ENCODE data around the gene LRP1-AS.
A peak's percentile ranks its signal among the peaks of the same experiment; 100 is the strongest.

The LRP1-AS gene

DNA sequence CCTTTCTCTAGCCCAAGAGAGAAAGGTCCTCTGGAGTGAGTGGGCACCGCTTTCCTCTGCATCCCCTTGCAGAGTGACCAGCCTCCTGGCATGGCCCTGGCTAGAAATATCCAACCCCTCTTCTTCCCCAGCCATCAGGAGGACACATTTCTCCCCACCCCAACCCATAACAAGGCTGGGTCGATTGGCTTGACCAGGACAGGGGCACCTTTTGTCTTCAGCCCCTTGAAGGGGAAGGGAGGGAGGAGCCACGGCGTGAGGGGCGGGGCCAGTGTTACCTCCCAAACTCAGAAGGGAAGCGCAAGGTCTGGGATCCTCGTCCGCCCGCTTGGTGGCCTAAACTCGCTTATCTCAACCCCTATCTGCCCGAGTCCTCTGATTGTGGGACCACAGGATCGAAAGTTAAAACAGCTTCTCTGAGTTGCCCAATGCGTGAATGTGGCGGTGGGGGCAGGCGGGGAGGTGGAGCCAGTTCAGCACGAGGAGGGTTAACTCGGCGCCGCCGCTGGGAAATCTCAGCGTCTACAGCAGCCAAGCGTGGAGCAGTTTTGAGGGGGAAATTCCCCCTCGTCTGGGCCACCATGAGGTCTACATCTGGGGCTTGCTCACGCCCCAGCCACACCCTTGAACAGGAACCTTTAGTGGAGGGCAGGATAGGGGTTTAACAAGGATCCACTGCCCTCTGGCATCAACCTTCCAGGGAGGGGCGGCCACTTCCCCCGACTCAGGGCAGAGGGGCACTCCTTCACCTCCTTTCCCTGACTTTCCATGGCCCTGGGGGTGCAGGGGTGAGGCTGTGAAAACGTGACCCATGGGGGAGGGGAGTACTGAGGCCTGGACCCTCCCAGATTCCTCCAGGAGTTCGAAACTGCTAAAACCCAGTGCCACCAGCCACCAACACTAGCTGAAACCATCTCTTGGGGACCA, 37.1 kb downstream of the LRP1-AS start:
- in situ Hi-C loops (cut with HindIII; ENCODE audit: low pct_ligation_motif_present, low pct_unique_long_range_greater_than_20kb, low sequenced_read_pairs) = no loop called here
- DNase-seq = peak; percentile 69

GRCh38 chr12:57109207-57110103, 38.0 kb downstream of the LRP1-AS start:
- in situ Hi-C loops (cut with HindIII; ENCODE audit: low pct_ligation_motif_present, low pct_unique_long_range_greater_than_20kb, low sequenced_read_pairs) = no loop called here
- DNase-seq = no peak

- DNase-seq = no peak
- in situ Hi-C loops (cut with HindIII; ENCODE audit: low pct_ligation_motif_present, low pct_unique_long_range_greater_than_20kb, low sequenced_read_pairs) = no loop called here
Observed at GRCh38 chr12:57107456-57108155, 39.8 kb downstream of the LRP1-AS start.

DNA sequence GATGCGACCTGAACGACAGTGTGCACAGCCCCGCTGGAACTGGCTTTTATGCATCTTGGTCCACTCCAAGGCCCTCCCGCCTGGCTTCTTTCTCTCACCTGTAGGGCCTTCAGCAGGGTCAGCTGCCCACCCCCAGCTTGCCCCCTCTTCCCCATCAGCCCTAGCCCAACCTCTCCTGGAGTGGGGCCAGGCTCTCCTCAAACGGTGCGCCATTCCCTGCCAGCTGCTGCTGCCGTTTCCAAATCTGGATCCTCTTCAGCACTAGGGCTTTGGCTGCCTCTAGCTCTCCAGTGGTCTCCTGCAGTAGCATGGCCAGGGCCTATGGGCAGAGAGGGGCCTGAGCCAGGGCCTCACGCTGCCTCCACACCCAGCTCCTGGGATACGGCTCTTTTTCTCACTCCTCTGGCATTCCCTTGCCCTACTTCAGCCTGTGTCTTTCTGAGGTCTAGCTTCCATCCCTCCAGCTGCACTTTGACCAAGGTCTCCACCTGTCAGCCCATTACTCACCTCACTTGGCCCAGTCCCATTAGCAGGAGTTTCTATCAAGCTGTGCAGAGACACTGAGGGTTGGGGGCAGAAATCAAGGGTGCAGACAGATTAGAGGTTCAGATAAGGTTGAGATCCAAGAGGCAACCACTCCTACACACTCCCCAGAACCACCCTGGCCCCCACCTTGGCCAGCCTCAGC, 41.3 kb downstream of the LRP1-AS start:
- in situ Hi-C loops (cut with HindIII; ENCODE audit: low pct_ligation_motif_present, low pct_unique_long_range_greater_than_20kb, low sequenced_read_pairs) = no loop called here
- DNase-seq = no peak

- DNase-seq = no peak
- in situ Hi-C loops (cut with HindIII; ENCODE audit: low pct_ligation_motif_present, low pct_unique_long_range_greater_than_20kb, low sequenced_read_pairs) = no loop called here
Observed at GRCh38 chr12:57105011-57105753, 42.2 kb downstream of the LRP1-AS start.

DNA sequence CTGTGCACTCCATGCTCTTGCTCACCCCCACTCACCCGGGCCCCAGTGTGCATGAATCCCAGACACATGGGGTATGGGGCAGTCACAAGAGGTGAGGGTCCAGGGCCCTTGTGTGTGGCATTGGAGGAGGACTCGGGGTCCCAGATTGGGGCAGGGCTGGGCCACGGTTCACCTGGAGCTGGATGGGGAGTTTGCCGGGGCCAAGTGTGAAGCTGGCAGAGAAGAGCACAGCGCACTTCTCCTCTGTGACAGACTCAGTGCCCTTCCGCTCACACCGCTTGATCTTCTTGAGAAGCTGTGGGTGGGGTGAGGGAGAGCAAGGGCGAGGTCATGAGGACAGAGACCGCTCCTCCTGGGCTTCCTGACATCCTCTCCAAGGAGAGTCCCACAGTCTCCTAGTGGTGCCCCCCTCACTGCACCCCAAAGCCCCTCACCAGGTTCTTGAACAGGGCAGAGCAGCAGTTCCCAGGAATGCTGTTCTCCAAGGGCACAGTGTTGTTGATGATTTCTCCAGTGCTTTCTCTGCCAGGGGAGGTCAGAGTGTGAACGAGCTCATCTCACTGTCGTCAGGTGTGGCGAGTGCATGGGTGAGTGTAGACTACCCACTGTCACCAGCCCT, 43.0 kb downstream of the LRP1-AS start:
- in situ Hi-C loops (cut with HindIII; ENCODE audit: low pct_ligation_motif_present, low pct_unique_long_range_greater_than_20kb, low sequenced_read_pairs) = no loop called here
- DNase-seq = no peak

DNA sequence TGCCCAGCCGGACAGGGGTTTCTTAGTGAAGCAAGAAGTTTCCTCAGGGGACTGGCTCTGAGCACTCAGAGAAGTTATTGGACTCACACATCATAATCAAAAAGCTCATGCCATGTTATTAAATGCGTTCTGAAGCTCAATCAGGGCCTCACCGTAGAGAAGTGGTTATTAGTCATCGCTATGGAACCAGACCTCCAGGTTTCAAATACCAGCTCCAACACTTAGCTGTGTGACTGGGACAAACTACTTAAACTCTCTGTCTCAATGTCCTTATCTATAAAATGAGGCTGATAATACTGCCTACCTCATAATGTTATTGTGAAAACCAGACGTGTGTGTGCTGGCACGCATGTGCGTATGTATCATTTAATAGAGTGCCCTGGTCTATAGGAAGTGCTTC, 43.6 kb downstream of the LRP1-AS start:
- in situ Hi-C loops (cut with HindIII; ENCODE audit: low pct_ligation_motif_present, low pct_unique_long_range_greater_than_20kb, low sequenced_read_pairs) = no loop called here
- DNase-seq = no peak

- DNase-seq = no peak
- in situ Hi-C loops (cut with HindIII; ENCODE audit: low pct_ligation_motif_present, low pct_unique_long_range_greater_than_20kb, low sequenced_read_pairs) = no loop called here
Observed at GRCh38 chr12:57101892-57102695, 45.3 kb downstream of the LRP1-AS start.

DNA sequence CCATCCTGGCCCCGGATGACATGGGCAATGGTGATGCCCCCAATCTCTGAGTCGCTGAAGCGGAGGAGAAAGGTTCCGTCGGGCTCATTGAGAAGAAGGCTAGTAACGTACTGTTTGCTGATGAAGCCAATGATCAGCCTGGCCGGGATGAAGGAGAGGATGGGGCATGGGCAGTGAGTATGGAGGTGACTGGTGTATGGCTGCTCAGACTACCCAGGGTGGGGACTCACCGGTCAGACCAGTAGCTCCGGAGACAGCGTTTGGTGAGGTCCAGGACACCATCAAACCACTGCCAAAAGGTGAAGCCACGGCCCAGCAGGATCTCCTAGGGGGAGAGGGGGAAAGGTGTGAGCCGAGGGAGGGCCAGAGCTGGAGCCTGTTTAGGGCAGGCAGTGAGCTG, 47.7 kb downstream of the LRP1-AS start:
- no peak for DNase-seq
- in situ Hi-C loops (cut with HindIII; ENCODE audit: low pct_ligation_motif_present, low pct_unique_long_range_greater_than_20kb, low sequenced_read_pairs) = no loop called here

DNA sequence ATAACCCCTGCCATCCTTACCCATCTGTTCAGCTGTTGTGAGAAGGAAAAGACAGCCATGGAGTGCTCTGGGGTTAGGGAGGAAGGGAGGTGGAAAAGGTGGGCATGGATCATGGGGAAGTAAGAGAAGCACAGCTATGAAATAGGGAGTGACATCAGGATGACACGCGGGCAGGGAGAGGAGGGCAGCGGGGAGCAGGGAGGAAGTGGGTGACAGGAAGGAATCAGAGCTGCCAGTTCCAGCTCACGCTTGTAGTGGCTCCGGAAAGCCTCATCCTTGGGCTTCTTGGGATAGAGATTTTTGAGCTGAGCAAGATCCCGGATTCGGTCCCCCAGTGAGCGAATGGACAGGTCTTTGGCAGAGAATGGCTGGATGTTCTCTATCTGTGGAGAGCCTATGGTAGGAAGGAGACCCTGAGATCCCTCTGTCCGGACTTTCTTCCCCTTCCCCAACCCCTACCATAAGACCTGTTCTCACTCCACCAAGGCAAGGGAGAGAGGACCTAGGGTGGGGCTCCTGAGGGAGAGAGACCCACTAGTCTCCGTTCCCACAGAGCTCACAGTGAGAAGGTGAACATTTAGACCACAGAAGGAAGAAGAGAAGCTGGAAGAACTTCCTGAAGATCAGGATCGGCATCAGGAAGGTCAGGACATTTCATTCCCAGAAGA, 48.2 kb downstream of the LRP1-AS start:
- in situ Hi-C loops (cut with HindIII; ENCODE audit: low pct_ligation_motif_present, low pct_unique_long_range_greater_than_20kb, low sequenced_read_pairs) = no loop called here
- DNase-seq = no peak

GRCh38 chr12:57098546-57098945, 48.9 kb downstream of the LRP1-AS start:
- in situ Hi-C loops (cut with HindIII; ENCODE audit: low pct_ligation_motif_present, low pct_unique_long_range_greater_than_20kb, low sequenced_read_pairs) = no loop called here
- no peak for DNase-seq

GRCh38 chr12:57097554-57097835, 49.9 kb downstream of the LRP1-AS start:
- in situ Hi-C loops (cut with HindIII; ENCODE audit: low pct_ligation_motif_present, low pct_unique_long_range_greater_than_20kb, low sequenced_read_pairs) = no loop called here
- no peak for DNase-seq

GRCh38 chr12:57096748-57097553, 50.5 kb downstream of the LRP1-AS start:
- no peak for DNase-seq
- in situ Hi-C loops (cut with HindIII; ENCODE audit: low pct_ligation_motif_present, low pct_unique_long_range_greater_than_20kb, low sequenced_read_pairs) = no loop called here

GRCh38 chr12:57096099-57096572, 51.3 kb downstream of the LRP1-AS start:
- in situ Hi-C loops (cut with HindIII; ENCODE audit: low pct_ligation_motif_present, low pct_unique_long_range_greater_than_20kb, low sequenced_read_pairs) = no loop called here
- DNase-seq = peak; percentile 49

DNA sequence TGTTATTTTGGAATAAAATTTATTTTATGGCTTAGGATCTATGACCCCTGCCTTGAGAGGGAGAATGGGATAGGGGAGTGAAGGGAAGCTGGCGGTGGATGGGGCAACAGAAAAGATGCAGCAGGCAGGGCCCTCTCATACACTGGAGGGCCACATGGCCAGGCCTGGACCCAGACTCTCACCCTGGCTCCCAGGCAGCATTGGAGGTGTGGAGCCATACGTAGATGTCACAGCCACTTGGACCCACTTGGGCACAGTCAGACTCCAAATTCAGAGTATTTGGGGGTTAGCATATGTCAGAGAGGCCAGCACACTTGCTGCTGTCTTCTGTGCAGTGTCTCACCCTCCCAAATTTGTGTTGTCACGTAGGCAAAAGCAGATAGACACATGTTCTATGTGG, 52.0 kb downstream of the LRP1-AS start:
- in situ Hi-C loops (cut with HindIII; ENCODE audit: low pct_ligation_motif_present, low pct_unique_long_range_greater_than_20kb, low sequenced_read_pairs) = no loop called here
- DNase-seq = no peak

All from ACHN (cell line).